Measurements from ENCODE around the gene MAN2A2.
A peak's percentile ranks its signal among the peaks of the same experiment; 100 is the strongest.
"Not testable (repeated sequence)": the region's sequence is repeated elsewhere in the genome, so short reads cannot be mapped to it uniquely, and the experiment has no call there.

The MAN2A2 gene

DNA sequence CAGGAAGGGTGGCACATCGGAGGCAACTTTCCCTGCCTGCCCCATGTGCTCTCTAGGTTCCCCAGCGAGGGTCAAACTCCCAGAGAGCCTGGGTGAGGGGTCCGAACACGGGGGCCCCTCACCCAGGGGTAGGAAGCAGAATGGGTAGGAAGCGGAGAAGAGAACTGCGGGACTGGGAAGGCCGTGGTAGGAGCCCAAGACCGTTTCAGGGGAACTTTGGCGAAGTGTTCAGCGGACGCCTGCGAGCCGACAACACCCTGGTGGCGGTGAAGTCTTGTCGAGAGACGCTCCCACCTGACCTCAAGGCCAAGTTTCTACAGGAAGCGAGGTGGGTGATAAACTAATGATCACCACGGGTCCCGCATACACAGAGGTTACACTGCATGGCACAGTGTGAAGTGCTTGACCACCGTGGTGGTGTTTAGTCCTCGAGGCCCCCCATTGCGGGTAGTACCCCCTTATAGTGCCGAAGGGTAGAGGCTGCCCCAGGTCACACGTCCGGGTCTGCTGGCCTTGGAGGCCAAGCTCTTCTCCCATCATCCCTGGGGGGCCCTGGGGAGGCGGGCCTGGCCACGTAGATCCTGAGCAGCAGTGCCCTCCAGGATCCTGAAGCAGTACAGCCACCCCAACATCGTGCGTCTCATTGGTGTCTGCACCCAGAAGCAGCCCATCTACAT is 10.5 kb upstream of the MAN2A2 start:
- no peaks in the 10 kb centered on the region for H3K36me3 ChIP-seq (ENCODE audit: control insufficient read depth, insufficient read depth, low read length)
- WGBS, 2 experiments: 94% methylated on average over 29 of the region's 29 CpGs
- H3K4me1 ChIP-seq (ENCODE audit: control insufficient read depth, insufficient read depth, low read length): peaks cover 4% of the 10 kb centered on the region
- no peaks in the 10 kb centered on the region for H3K9me3 ChIP-seq (ENCODE audit: control insufficient read depth, low read length)
- no peak overlapping the region for H3K27ac ChIP-seq (ENCODE audit: insufficient read depth, low read depth, low read length, poor library complexity, severe bottlenecking)
- no peak overlapping the region for H3K4me3 ChIP-seq (ENCODE audit: insufficient read depth, low read depth, low read length)
- no peaks in the 10 kb centered on the region for H3K27me3 ChIP-seq (ENCODE audit: control insufficient read depth, insufficient read depth, low read length, poor library complexity, severe bottlenecking)

DNA sequence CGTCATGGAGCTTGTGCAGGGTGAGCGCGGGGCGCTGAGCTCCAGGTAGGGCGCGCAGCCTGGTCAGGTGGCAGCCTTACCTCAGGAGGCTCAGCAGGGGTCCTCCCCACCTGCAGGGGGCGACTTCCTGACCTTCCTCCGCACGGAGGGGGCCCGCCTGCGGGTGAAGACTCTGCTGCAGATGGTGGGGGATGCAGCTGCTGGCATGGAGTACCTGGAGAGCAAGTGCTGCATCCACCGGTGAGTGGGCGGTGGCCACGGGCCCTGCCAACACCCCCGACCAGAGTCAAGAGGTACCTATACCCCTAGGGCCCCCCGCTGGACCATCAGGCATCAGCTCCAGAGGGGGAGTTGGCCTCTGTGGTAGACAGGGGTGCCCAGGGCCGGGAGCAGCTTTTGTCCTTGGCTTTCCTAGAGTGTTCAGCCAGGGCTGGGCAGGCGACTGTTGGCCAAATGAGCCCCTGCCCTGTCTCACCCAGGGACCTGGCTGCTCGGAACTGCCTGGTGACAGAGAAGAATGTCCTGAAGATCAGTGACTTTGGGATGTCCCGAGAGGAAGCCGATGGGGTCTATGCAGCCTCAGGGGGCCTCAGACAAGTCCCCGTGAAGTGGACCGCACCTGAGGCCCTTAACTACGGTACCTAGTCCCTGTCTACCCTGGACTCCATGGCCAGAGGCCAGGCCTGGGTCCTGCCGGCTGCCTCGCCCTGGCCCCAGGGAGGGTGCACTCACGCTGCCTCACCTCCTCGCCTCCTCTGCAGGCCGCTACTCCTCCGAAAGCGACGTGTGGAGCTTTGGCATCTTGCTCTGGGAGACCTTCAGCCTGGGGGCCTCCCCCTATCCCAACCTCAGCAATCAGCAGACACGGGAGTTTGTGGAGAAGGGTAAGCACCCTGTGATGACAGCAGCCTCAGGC is 9.7 kb upstream of the MAN2A2 start:
- Histone ChIP-seq H3K4me3 (ENCODE audit: insufficient read depth, low read depth, low read length) (no peak overlapping the region), H3K27ac (ENCODE audit: insufficient read depth, low read depth, low read length, poor library complexity, severe bottlenecking) (no peak overlapping the region), H3K27me3 (ENCODE audit: control insufficient read depth, insufficient read depth, low read length, poor library complexity, severe bottlenecking) (no peaks in the 10 kb centered on the region), H3K9me3 (ENCODE audit: control insufficient read depth, low read length) (no peaks in the 10 kb centered on the region), H3K4me1 (ENCODE audit: control insufficient read depth, insufficient read depth, low read length) (peaks cover 4% of the 10 kb centered on the region), H3K36me3 (ENCODE audit: control insufficient read depth, insufficient read depth, low read length) (no peaks in the 10 kb centered on the region)
- 92 to 94% methylated on average over 33 of the region's 33 CpGs for WGBS, 2 experiments

DNA sequence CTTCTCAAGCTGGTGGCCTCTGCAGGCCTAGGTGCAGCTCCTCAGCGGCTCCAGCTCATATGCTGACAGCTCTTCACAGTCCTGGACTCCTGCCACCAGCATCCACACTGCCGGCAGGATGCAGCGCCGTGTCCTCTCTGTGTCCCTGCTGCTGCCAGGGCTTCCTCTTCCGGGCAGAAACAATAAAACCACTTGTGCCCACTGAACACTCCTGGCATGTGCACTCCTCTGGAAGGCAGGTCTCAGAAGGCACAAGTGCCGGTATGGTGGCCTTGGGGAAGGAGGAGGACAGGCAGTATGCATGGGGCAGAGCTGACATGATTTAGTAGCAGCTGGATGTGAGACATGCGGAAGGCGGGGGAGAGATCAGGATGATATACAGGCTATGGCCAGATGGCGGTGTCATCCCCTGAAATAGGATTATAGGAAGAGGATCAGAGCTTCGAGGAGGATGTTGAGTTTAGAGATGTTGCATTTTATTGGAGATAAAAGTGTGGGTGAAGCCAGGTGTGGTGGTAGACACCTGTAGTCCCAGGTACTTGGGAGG is 7.5 kb upstream of the MAN2A2 start:
- H3K9me3 ChIP-seq (ENCODE audit: control insufficient read depth, low read length): no peaks in the 10 kb centered on the region
- WGBS, 2 experiments: 85 to 91% methylated on average over 10 of the region's 10 CpGs
- H3K36me3 ChIP-seq (ENCODE audit: control insufficient read depth, insufficient read depth, low read length): no peaks in the 10 kb centered on the region
- no peaks in the 10 kb centered on the region for H3K27me3 ChIP-seq (ENCODE audit: control insufficient read depth, insufficient read depth, low read length, poor library complexity, severe bottlenecking)
- no peaks in the 10 kb centered on the region for H3K4me1 ChIP-seq (ENCODE audit: control insufficient read depth, insufficient read depth, low read length)
- no peak overlapping the region for H3K27ac ChIP-seq (ENCODE audit: insufficient read depth, low read depth, low read length, poor library complexity, severe bottlenecking)
- H3K4me3 ChIP-seq (ENCODE audit: insufficient read depth, low read depth, low read length): no peak overlapping the region

DNA sequence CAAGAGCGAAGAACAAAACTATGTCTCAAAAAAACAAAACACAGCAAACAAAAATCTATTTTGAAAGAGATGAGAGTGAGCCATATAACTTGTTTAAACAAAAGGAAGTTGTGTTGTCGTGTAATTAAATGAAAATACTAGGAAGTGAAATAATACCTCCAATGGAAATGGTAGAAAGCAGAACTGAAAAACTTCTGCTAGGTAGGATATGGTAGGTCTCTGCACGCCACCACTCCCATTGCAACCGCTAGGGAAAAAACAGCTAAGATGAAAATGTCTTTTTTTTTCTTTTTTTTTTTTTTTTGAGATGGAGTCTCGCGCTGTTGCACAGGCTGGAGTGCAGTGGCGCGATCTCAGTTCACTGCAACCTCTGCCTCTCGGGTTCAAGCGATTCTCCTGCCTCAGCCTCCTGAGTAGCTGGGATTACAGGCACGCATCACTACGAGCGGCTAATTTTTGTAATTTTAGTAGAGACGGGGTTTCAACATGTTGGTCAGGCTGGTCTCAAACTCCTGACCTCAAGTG is 5.9 kb upstream of the MAN2A2 start:
- H3K4me3 ChIP-seq (ENCODE audit: insufficient read depth, low read depth, low read length); H3K36me3 ChIP-seq (ENCODE audit: control insufficient read depth, insufficient read depth, low read length); H3K27me3 ChIP-seq (ENCODE audit: control insufficient read depth, insufficient read depth, low read length, poor library complexity, severe bottlenecking); H3K4me1 ChIP-seq (ENCODE audit: control insufficient read depth, insufficient read depth, low read length); H3K27ac ChIP-seq (ENCODE audit: insufficient read depth, low read depth, low read length, poor library complexity, severe bottlenecking); H3K9me3 ChIP-seq (ENCODE audit: control insufficient read depth, low read length): not testable (repeated sequence)
- WGBS, 2 experiments: 90 to 94% methylated on average over 13 to 14 of the region's 14 CpGs

DNA sequence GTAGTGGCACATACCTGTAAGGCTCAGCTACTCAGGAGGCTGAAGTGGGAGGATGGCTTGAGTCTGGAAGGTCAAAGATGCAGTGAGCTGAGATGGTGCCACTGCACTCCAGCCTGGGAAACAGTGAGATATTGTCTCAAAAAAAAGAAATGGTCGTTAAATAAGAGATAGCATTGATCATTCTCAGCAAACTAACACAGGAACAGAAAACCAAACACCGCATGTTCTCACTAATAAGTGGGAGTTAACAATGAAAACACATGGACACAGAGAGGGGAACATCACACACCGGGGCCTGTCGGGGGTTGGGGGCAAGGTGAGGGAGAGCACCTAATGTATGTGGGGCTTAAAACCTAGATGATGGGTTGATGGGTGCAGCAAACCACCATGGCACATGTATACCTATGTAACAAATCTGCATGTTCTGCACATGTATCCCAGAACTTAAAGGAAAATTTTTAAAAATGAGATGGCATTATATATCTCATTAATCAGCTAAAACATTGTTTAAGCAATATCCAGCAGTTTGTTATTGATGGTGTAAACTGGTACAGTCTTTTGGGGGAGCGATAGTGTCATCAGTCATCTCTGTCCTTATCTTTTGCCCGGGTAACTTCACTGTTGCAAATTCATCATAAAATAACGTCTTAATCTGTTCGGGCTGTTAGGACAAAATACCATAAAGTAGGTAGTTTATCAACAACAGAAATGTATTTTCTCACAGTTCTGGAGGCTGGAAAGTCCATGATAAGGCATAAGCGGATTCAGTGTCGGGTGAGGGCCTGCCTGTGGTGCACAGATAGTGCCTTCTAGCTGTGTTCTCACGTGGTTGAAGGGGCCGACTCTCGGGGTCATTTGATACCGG is 1.7 kb upstream of the MAN2A2 start:
- H3K9me3 ChIP-seq (ENCODE audit: control insufficient read depth, low read length): no peaks in the 10 kb centered on the region
- H3K4me1 ChIP-seq (ENCODE audit: control insufficient read depth, insufficient read depth, low read length): peaks cover 8% of the 10 kb centered on the region
- peaks cover 3% of the 10 kb centered on the region for H3K36me3 ChIP-seq (ENCODE audit: control insufficient read depth, insufficient read depth, low read length)
- no peak overlapping the region for H3K4me3 ChIP-seq (ENCODE audit: insufficient read depth, low read depth, low read length)
- H3K27ac ChIP-seq (ENCODE audit: insufficient read depth, low read depth, low read length, poor library complexity, severe bottlenecking): no peak overlapping the region
- 71 to 73% methylated on average over 13 to 14 of the region's 14 CpGs for WGBS, 2 experiments
- H3K27me3 ChIP-seq (ENCODE audit: control insufficient read depth, insufficient read depth, low read length, poor library complexity, severe bottlenecking): peaks cover 18% of the 10 kb centered on the region

- H3K4me3 ChIP-seq (ENCODE audit: insufficient read depth, low read depth, low read length): peak overlapping the region; percentile 47
- H3K27ac ChIP-seq (ENCODE audit: insufficient read depth, low read depth, low read length, poor library complexity, severe bottlenecking): no peak overlapping the region
- WGBS, 2 experiments: 0% methylated on average over 71 of the region's 71 CpGs
- H3K9me3 ChIP-seq (ENCODE audit: control insufficient read depth, low read length): no peaks in the 10 kb centered on the region
- H3K27me3 ChIP-seq (ENCODE audit: control insufficient read depth, insufficient read depth, low read length, poor library complexity, severe bottlenecking): peaks cover 18% of the 10 kb centered on the region
- peaks cover 3% of the 10 kb centered on the region for H3K36me3 ChIP-seq (ENCODE audit: control insufficient read depth, insufficient read depth, low read length)
- H3K4me1 ChIP-seq (ENCODE audit: control insufficient read depth, insufficient read depth, low read length): peaks cover 8% of the 10 kb centered on the region
These were observed 862 bp upstream of the MAN2A2 start for GRCh38 chr15:90902040-90902839.

- H3K36me3 ChIP-seq (ENCODE audit: control insufficient read depth, insufficient read depth, low read length): peaks cover 3% of the 10 kb centered on the region
- H3K27ac ChIP-seq (ENCODE audit: insufficient read depth, low read depth, low read length, poor library complexity, severe bottlenecking): no peak overlapping the region
- H3K4me1 ChIP-seq (ENCODE audit: control insufficient read depth, insufficient read depth, low read length): peaks cover 8% of the 10 kb centered on the region
- 34 to 36% methylated on average over 18 of the region's 18 CpGs for WGBS, 2 experiments
- H3K9me3 ChIP-seq (ENCODE audit: control insufficient read depth, low read length): no peaks in the 10 kb centered on the region
- peaks cover 18% of the 10 kb centered on the region for H3K27me3 ChIP-seq (ENCODE audit: control insufficient read depth, insufficient read depth, low read length, poor library complexity, severe bottlenecking)
- H3K4me3 ChIP-seq (ENCODE audit: insufficient read depth, low read depth, low read length): peak overlapping the region; percentile 68
These were observed 833 bp downstream of the MAN2A2 start for GRCh38 chr15:90903733-90904536.

GRCh38 chr15:90904746-90905145 is 1.6 kb downstream of the MAN2A2 start:
- Histone ChIP-seq H3K4me3 (ENCODE audit: insufficient read depth, low read depth, low read length) (no peak overlapping the region), H3K4me1 (ENCODE audit: control insufficient read depth, insufficient read depth, low read length) (peaks cover 8% of the 10 kb centered on the region), H3K36me3 (ENCODE audit: control insufficient read depth, insufficient read depth, low read length) (peaks cover 3% of the 10 kb centered on the region), H3K27ac (ENCODE audit: insufficient read depth, low read depth, low read length, poor library complexity, severe bottlenecking) (no peak overlapping the region), H3K27me3 (ENCODE audit: control insufficient read depth, insufficient read depth, low read length, poor library complexity, severe bottlenecking) (peaks cover 18% of the 10 kb centered on the region), H3K9me3 (ENCODE audit: control insufficient read depth, low read length) (no peaks in the 10 kb centered on the region)
- 91 to 95% methylated on average over 9 of the region's 9 CpGs for WGBS, 2 experiments
